H9 (cell line): ENCODE results near the gene MYO1F. TPM values are rescaled to one million over a fixed set of nuclear protein-coding genes. Genes with fewer than 3 reads are reported as not detected.

Experiments
- DNase-seq: peaks from one replicate; pipeline ENCODE4 v3.0.0-alpha.2; 2017
- H2AFZ ChIP-seq: one replicate; pipeline ENCODE4 v1.6.1; 2013; ENCODE audit warnings: mild to moderate bottlenecking, low read length, control low read depth, moderate library complexity
- H2AK5ac ChIP-seq: 2 replicates; pipeline ENCODE4 v1.6.1; 2013; ENCODE audit warnings: low read length, control low read depth, mixed read lengths; ENCODE audit not compliant: insufficient read length
- H2BK120ac ChIP-seq: one replicate; pipeline ENCODE4 v1.6.1; 2013; ENCODE audit warnings: low read depth, mild to moderate bottlenecking, low read length, control low read depth, inconsistent platforms; ENCODE audit not compliant: poor library complexity, severe bottlenecking
- H2BK12ac ChIP-seq: 2 replicates; pipeline ENCODE4 v1.6.1; 2013; ENCODE audit warnings: low read length, control low read depth, mixed read lengths, low read depth; ENCODE audit not compliant: insufficient read length
- H2BK15ac ChIP-seq: 2 replicates; pipeline ENCODE4 v1.6.1; 2013; ENCODE audit warnings: low read depth, low read length, control low read depth
- H2BK20ac ChIP-seq: one replicate; pipeline ENCODE4 v1.6.1; 2013; ENCODE audit warnings: low read depth, mild to moderate bottlenecking, low read length, control low read depth, inconsistent platforms; ENCODE audit not compliant: poor library complexity, severe bottlenecking
- H2BK5ac ChIP-seq: 2 replicates; pipeline ENCODE4 v1.6.1; 2013; ENCODE audit warnings: low read length, control low read depth, mixed read lengths; ENCODE audit not compliant: insufficient read length
- H3K14ac ChIP-seq: 2 replicates; pipeline ENCODE4 v1.6.1; 2013; ENCODE audit warnings: low read length, control low read depth; ENCODE audit not compliant: insufficient read depth
- H3K18ac ChIP-seq: 2 replicates; pipeline ENCODE4 v1.6.1; 2013; ENCODE audit warnings: low read depth, mild to moderate bottlenecking, mixed read lengths, low read length, control low read depth; ENCODE audit not compliant: insufficient read length
- H3K23ac ChIP-seq: 2 replicates; pipeline ENCODE4 v1.6.1; 2013; ENCODE audit warnings: low read length, control low read depth, mixed read lengths, low read depth; ENCODE audit not compliant: insufficient read length
- H3K23me2 ChIP-seq: 2 replicates; pipeline ENCODE4 v1.6.1; 2013; ENCODE audit warnings: low read depth, mild to moderate bottlenecking, mixed read lengths, low read length, control low read depth; ENCODE audit not compliant: insufficient read length, poor library complexity, severe bottlenecking
- H3K27ac ChIP-seq: 2 replicates; pipeline ENCODE4 v1.5.1; 2013; ENCODE audit warnings: low read length, control low read depth, mixed read lengths, low read depth; ENCODE audit not compliant: insufficient read length
- H3K27me3 ChIP-seq: 2 replicates; pipeline ENCODE4 v1.6.1; 2013; ENCODE audit warnings: low read length, control low read depth, inconsistent platforms; ENCODE audit not compliant: insufficient read depth
- H3K4ac ChIP-seq: 2 replicates; pipeline ENCODE4 v1.6.1; 2013; ENCODE audit warnings: low read depth, mild to moderate bottlenecking, control low read depth, inconsistent platforms, low read length, moderate library complexity
- H3K4me1 ChIP-seq: 2 replicates; pipeline ENCODE4 v1.6.1; 2013; ENCODE audit warnings: low read length, control low read depth, inconsistent platforms; ENCODE audit not compliant: insufficient read depth
- H3K4me2 ChIP-seq: 2 replicates; pipeline ENCODE4 v1.6.1; 2013; ENCODE audit warnings: low read length, control low read depth, mixed read lengths; ENCODE audit not compliant: insufficient read length, insufficient read depth
- H3K56ac ChIP-seq: 2 replicates; pipeline ENCODE4 v1.6.1; 2013; ENCODE audit warnings: low read depth, mild to moderate bottlenecking, mixed read lengths, low read length, control low read depth; ENCODE audit not compliant: insufficient read length
- H3K79me1 ChIP-seq: 2 replicates; pipeline ENCODE4 v1.6.1; 2013; ENCODE audit warnings: low read depth, mild to moderate bottlenecking, moderate library complexity, low read length, control low read depth, inconsistent platforms; ENCODE audit not compliant: insufficient read depth, poor library complexity, severe bottlenecking
- H3K79me2 ChIP-seq: 2 replicates; pipeline ENCODE4 v1.6.1; 2013; ENCODE audit warnings: low read length, control low read depth, inconsistent platforms; ENCODE audit not compliant: insufficient read depth
- H3K9ac ChIP-seq: 2 replicates; pipeline ENCODE4 v1.6.1; 2013; ENCODE audit warnings: low read length, control low read depth, mixed read lengths; ENCODE audit not compliant: insufficient read length; ENCODE audit errors: extremely low read depth
- H3K9me3 ChIP-seq: one replicate; pipeline ENCODE4 v1.6.1; 2013; ENCODE audit warnings: low read depth, low read length, inconsistent platforms; ENCODE audit not compliant: control insufficient read depth
- H3T11ph ChIP-seq: one replicate; pipeline ENCODE4 v1.6.1; 2013; ENCODE audit warnings: mild to moderate bottlenecking, low read length, control low read depth, inconsistent platforms
- H4K20me1 ChIP-seq: one replicate; pipeline ENCODE4 v1.6.1; 2013; ENCODE audit not compliant: control insufficient read depth, insufficient read length, insufficient read depth
- H4K5ac ChIP-seq: 2 replicates; pipeline ENCODE4 v1.6.1; 2013; ENCODE audit warnings: low read depth, mild to moderate bottlenecking, mixed read lengths, low read length, control low read depth; ENCODE audit not compliant: insufficient read length
- H4K8ac ChIP-seq: replicated peaks from 2 replicates; pipeline ENCODE4 v1.6.1; 2013; ENCODE audit warnings: low read length, control low read depth, mixed read lengths, low read depth; ENCODE audit not compliant: insufficient read length
- H4K91ac ChIP-seq: 2 replicates; pipeline ENCODE4 v1.6.1; 2013; ENCODE audit warnings: low read depth, mild to moderate bottlenecking, moderate library complexity, mixed read lengths, low read length, control low read depth; ENCODE audit not compliant: insufficient read length
- H3K27ac Mint-ChIP-seq, 3 experiments: 2 replicates in 2 of 3; 3 replicates in 1 of 3; pipeline ENCODE4 v1.8.0; 2020 to 2021; ENCODE audit warnings: mixed read lengths in 3 of 3, mild to moderate bottlenecking in 1 of 3, moderate library complexity in 1 of 3
- H3K27me3 Mint-ChIP-seq: 2 replicates; pipeline ENCODE4 v1.8.0; 2021; ENCODE audit warnings: low read depth, mild to moderate bottlenecking, moderate library complexity, mixed read lengths
- H3K36me3 Mint-ChIP-seq, 3 experiments: 2 replicates in 2 of 3; 3 replicates in 1 of 3; pipeline ENCODE4 v1.8.0; 2020 to 2021; ENCODE audit warnings: low read depth in 3 of 3, mixed read lengths in 3 of 3; ENCODE audit not compliant: insufficient read depth in 1 of 3
- H3K4me1 Mint-ChIP-seq, 2 experiments: 2 replicates each; pipeline ENCODE4 v1.8.0; 2020; ENCODE audit warnings: mixed read lengths in 2 of 2
- H3K4me3 Mint-ChIP-seq, 2 experiments: 2 replicates in 1 of 2; 3 replicates in 1 of 2; pipeline ENCODE4 v1.8.0; 2020 to 2021; ENCODE audit warnings: mild to moderate bottlenecking in 2 of 2, mixed read lengths in 2 of 2, moderate library complexity in 1 of 2
- H3K9me3 Mint-ChIP-seq, 2 experiments: 2 replicates in 1 of 2; 3 replicates in 1 of 2; pipeline ENCODE4 v1.8.0; 2020; ENCODE audit warnings: mild to moderate bottlenecking in 2 of 2, mixed read lengths in 2 of 2, moderate library complexity in 1 of 2
- CTCF ChIP-seq: fragments of 200-600 bp; sonication (generic); conservative IDR thresholded peaks from 3 replicates; pipeline ENCODE4 v1.8.0; 2021; ENCODE audit warnings: antibody characterized with exemption, mild to moderate bottlenecking
- WGBS: extraction: QIAGEN DNeasy Blood & Tissue Kit; methylation state at CpG from one replicate; pipeline ENCODE4 v1.1.7; 2013; ENCODE audit warnings: missing lambda C conversion rate, low lambda C conversion rate, mixed read lengths; ENCODE audit not compliant: insufficient read length; ENCODE audit errors: extremely low coverage; 5-methylcytosine and 5-hydroxymethylcytosine counted together
- total RNA-seq: library from RNA; stranded (reverse); gene quantifications from 2 replicates; pipeline ENCODE4 v1.2.1, GENCODE V29; 2021

MYO1F gene
- total RNA-seq, 1 experiment from 2014 or later, result 1.0 TPM

GRCh38 chr19:8616861-8617260 lies 39.6 kb upstream of the MYO1F start:
- no peak overlapping the region for H3K4ac ChIP-seq
- H2BK12ac ChIP-seq, result no peak overlapping the region
- no peak overlapping the region for H3K18ac ChIP-seq
- H4K20me1 ChIP-seq, result no peaks in the 10 kb centered on the region
- no peak overlapping the region for H3T11ph ChIP-seq
- no peak overlapping the region for H4K91ac ChIP-seq
- H3K27ac ChIP-seq, result no peak overlapping the region
- H3K4me3 Mint-ChIP-seq, result no peak overlapping the region
- no peak overlapping the region for H3K23ac ChIP-seq
- no peak overlapping the region for H2BK5ac ChIP-seq
- no peaks in the 10 kb centered on the region for H3K79me2 ChIP-seq
- no peak overlapping the region for H4K5ac ChIP-seq
- H3K4me1 ChIP-seq, result no peaks in the 10 kb centered on the region
- no peak overlapping the region for H4K8ac ChIP-seq
- H3K23me2 ChIP-seq, result no peaks in the 10 kb centered on the region
- TF ChIP-seq CTCF, result no peak
- H3K27me3 ChIP-seq, result no peaks in the 10 kb centered on the region
- no peak overlapping the region for H3K56ac ChIP-seq
- H3K27ac Mint-ChIP-seq, result no peak overlapping the region
- H2BK20ac ChIP-seq, result no peak overlapping the region
- H3K4me1 Mint-ChIP-seq, result peaks cover 8 to 15% of the 10 kb centered on the region in 2 experiments
- no peak overlapping the region for H2BK15ac ChIP-seq
- no CpG with 5 or more reads among the region's 6 CpGs for WGBS
- H3K4me2 ChIP-seq, result no peak overlapping the region
- H3K27me3 Mint-ChIP-seq, result no peaks in the 10 kb centered on the region; the same call in none of the 2 replicates
- no peaks in the 10 kb centered on the region for H3K9me3 ChIP-seq
- H3K14ac ChIP-seq, result no peak overlapping the region
- no peaks in the 10 kb centered on the region for H3K36me3 Mint-ChIP-seq
- H2AK5ac ChIP-seq, result no peak overlapping the region
- no peaks in the 10 kb centered on the region for H3K79me1 ChIP-seq
- no peaks in the 10 kb centered on the region for H3K9me3 Mint-ChIP-seq
- no peak overlapping the region for H3K9ac ChIP-seq
- H2AFZ ChIP-seq, result no peak overlapping the region
- DNase-seq, result no peak
- H2BK120ac ChIP-seq, result no peak overlapping the region
